CD14-positive monocyte (primary cell): ENCODE measurements around the gene SNX9. TPM values are rescaled to one million over a fixed set of nuclear protein-coding genes. Genes with fewer than 3 reads are reported as not detected.

ENCODE experiments used
- DNase-seq, 3 donors: peaks; one replicate each; pipeline ENCODE4 v3.0.0-alpha.2; 2011 to 2022
- H2AFZ ChIP-seq: 2 replicates; pipeline ENCODE4 v1.6.0; 2012; ENCODE audit warnings: mild to moderate bottlenecking, low read depth, low read length, inconsistent platforms; ENCODE audit not compliant: insufficient read depth, poor library complexity, severe bottlenecking
- H3K27ac ChIP-seq, 2 donors: 1 replicate in 1 of 2; 2 replicates in 1 of 2; pipeline ENCODE4 v1.5.1; 2012 to 2013; ENCODE audit warnings: low read length in 2 of 2, control low read depth in 1 of 2, inconsistent platforms in 1 of 2, low read depth in 1 of 2, mild to moderate bottlenecking in 1 of 2
- H3K27me3 ChIP-seq, 2 donors: one replicate each; pipeline versions ENCODE4 v1.6.0 to v1.6.1; 2011 to 2013; ENCODE audit warnings: low read length in 2 of 2; ENCODE audit not compliant: control insufficient read depth in 2 of 2, insufficient read depth in 2 of 2
- H3K36me3 ChIP-seq, 2 donors: replicated peaks in 1 of 2; 1 replicate in 1 of 2; 2 replicates in 1 of 2; pipeline versions ENCODE4 v1.5.1 to v1.6.1; 2012 to 2013; ENCODE audit warnings: low read length in 2 of 2, control low read depth in 1 of 2, inconsistent platforms in 1 of 2, mild to moderate bottlenecking in 1 of 2; ENCODE audit not compliant: insufficient read depth in 2 of 2, control insufficient read depth in 1 of 2
- H3K4me1 ChIP-seq, 2 donors: 1 replicate in 1 of 2; 2 replicates in 1 of 2; pipeline versions ENCODE4 v1.5.1 to v1.6.1; 2012 to 2013; ENCODE audit warnings: low read length in 2 of 2, control low read depth in 1 of 2, inconsistent platforms in 1 of 2, mild to moderate bottlenecking in 1 of 2, moderate library complexity in 1 of 2; ENCODE audit not compliant: insufficient read depth in 2 of 2, control insufficient read depth in 1 of 2
- H3K4me2 ChIP-seq: replicated peaks from 2 replicates; pipeline ENCODE3; 2012; ENCODE audit warnings: low read length, moderate library complexity, mild to moderate bottlenecking; ENCODE audit not compliant: poor library complexity, severe bottlenecking; ENCODE audit errors: extremely low read depth
- H3K4me3 ChIP-seq, 3 experiments: fragments of 200-600 bp in 1 of 3; sonication (generic) in 1 of 3; replicated peaks in 1 of 3; 1 replicate in 2 of 3; 2 replicates in 1 of 3; pipeline ENCODE4 v1.5.1; 2011 to 2013; ENCODE audit warnings: low read length in 3 of 3, mild to moderate bottlenecking in 3 of 3, control low read depth in 2 of 3, low read depth in 2 of 3, inconsistent platforms in 1 of 3, moderate library complexity in 1 of 3
- H3K79me2 ChIP-seq: 2 replicates; pipeline ENCODE4 v1.6.0; 2012; ENCODE audit warnings: mild to moderate bottlenecking, control low read depth, inconsistent platforms, low read length, moderate library complexity; ENCODE audit not compliant: insufficient read depth
- H3K9ac ChIP-seq: 2 replicates; pipeline ENCODE4 v1.6.0; 2017; ENCODE audit warnings: low read length, mild to moderate bottlenecking; ENCODE audit not compliant: insufficient read depth, poor library complexity, severe bottlenecking
- H3K9me3 ChIP-seq, 2 donors: replicated peaks in 1 of 2; 1 replicate in 1 of 2; 2 replicates in 1 of 2; pipeline versions ENCODE4 v1.5.1 to v1.6.1; 2012 to 2013; ENCODE audit warnings: low read length in 2 of 2, control low read depth in 1 of 2; ENCODE audit not compliant: control insufficient read depth in 1 of 2, insufficient read depth in 1 of 2
- H4K20me1 ChIP-seq: 2 replicates; pipeline ENCODE4 v1.6.0; 2012; ENCODE audit warnings: mild to moderate bottlenecking, low read length, control low read depth, moderate library complexity; ENCODE audit not compliant: insufficient read depth
- H3K27ac Mint-ChIP-seq, 7 donors: one replicate each; pipeline ENCODE4 v1.8.0; 2020; ENCODE audit warnings: mild to moderate bottlenecking in 7 of 7, mixed read lengths in 7 of 7, moderate library complexity in 6 of 7, inconsistent platforms in 2 of 7
- H3K27me3 Mint-ChIP-seq, 3 donors: one replicate each; pipeline ENCODE4 v1.8.0; 2021 to 2022; ENCODE audit warnings: low read depth in 3 of 3, mild to moderate bottlenecking in 3 of 3, mixed read lengths in 3 of 3, moderate library complexity in 3 of 3, inconsistent platforms in 1 of 3
- H3K36me3 Mint-ChIP-seq, 2 donors: one replicate each; pipeline ENCODE4 v1.8.0; 2020; ENCODE audit warnings: mixed read lengths in 2 of 2, inconsistent platforms in 1 of 2, mild to moderate bottlenecking in 1 of 2
- H3K4me1 Mint-ChIP-seq: one replicate; pipeline ENCODE4 v1.8.0; 2020; ENCODE audit warnings: mild to moderate bottlenecking, mixed read lengths
- H3K4me3 Mint-ChIP-seq, 2 donors: one replicate each; pipeline ENCODE4 v1.8.0; 2020; ENCODE audit warnings: mild to moderate bottlenecking in 2 of 2, mixed read lengths in 2 of 2, moderate library complexity in 1 of 2
- H3K9me3 Mint-ChIP-seq, 7 donors: one replicate each; pipeline ENCODE4 v1.8.0; 2020 to 2022; ENCODE audit warnings: mixed read lengths in 7 of 7, mild to moderate bottlenecking in 6 of 7, moderate library complexity in 6 of 7, inconsistent platforms in 2 of 7
- WGBS: methylation state at CpG from one replicate; pipeline ENCODE4 v1.1.5; 2013; ENCODE audit warnings: missing lambda C conversion rate; ENCODE audit not compliant: insufficient coverage; 5-methylcytosine and 5-hydroxymethylcytosine counted together
- intact Hi-C, 2 donors: fragments of 100-400 bp; cut with micrococcal nuclease; formaldehyde crosslinking; loops; one replicate each; pipeline versions ENCODE4 v1.15.0 to v1.15.1; 2023
- polyA plus RNA-seq, 3 donors: library from polyadenylated mRNA; depleted of rRNA in 1 of 3; unstranded in 2 of 3; stranded (reverse) in 1 of 3; fragments of 300-500 nt in 2 of 3; fragments of >200 nt in 1 of 3; fragmentation: Illumina TruSeq in 2 of 3; gene quantifications; 1 replicate in 2 of 3; 2 replicates in 1 of 3; pipeline ENCODE4 v1.2.3, GENCODE V29; 2012 to 2021
- TF ChIP-seq, protein P1 (sequence below): fragments of 200-600 bp; IDR thresholded peaks from one replicate; pipeline ENCODE4 v1.8.0; 2022; ENCODE audit warnings: antibody characterized with exemption, mild to moderate bottlenecking

The SNX9 gene
- polyA plus RNA-seq, 3 donors: 5.5 to 8.1 (median 7.2) TPM

DNA sequence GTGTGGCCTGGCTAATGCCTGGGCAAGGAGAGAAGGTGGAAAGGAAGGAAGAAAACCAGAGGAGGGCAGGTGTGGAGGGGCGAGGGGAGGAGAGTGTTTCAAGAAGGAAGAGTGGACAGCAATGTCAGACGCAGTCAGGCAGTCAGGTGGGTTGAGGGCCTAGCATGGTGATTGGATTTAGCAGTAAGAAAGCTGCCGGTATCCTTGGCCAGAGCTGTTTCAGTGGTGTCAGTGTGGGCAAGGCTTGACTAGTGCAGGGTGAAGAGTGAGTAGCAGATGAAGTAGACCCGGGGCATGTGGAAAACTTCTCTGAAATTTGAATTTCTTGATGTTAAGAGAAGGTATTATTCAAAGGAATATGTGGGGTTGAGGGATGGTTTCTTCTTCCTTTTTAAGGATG is 27.0 kb downstream of the SNX9 start:
- Histone ChIP-seq H4K20me1 (peaks cover 54% of the 10 kb centered on the region), H3K27me3 (no peaks in the 10 kb centered on the region), H3K9me3 (peaks cover 6 to 21% of the 10 kb centered on the region in 2 donors), H3K9ac (no peak overlapping the region), H3K27ac (no peak overlapping the region), H3K79me2 (peaks cover 17% of the 10 kb centered on the region), H3K36me3 (no peaks in the 10 kb centered on the region), H2AFZ (no peak overlapping the region), H3K4me3 (no peak overlapping the region), H3K4me1 (peaks cover 14% of the 10 kb centered on the region in 2 donors), H3K4me2 (no peak overlapping the region)
- Mint-ChIP-seq H3K9me3 (peaks cover 11 to 30% (median 22%) of the 10 kb centered on the region in 7 donors), H3K36me3 (peaks cover 3% of the 10 kb centered on the region in 2 donors), H3K27me3 (peaks cover 0 to 6% (median 0%) of the 10 kb centered on the region in 3 donors), H3K4me3 (no peak overlapping the region), H3K27ac (peak overlapping the region in 3 of 7 donors; percentile 0 to 26 (median 2)), H3K4me1 (peaks cover 19% of the 10 kb centered on the region)
- intact Hi-C loops: no loop called here
- WGBS: 96% methylated on average over 4 of the region's 4 CpGs
- TF ChIP-seq, protein P1, sequence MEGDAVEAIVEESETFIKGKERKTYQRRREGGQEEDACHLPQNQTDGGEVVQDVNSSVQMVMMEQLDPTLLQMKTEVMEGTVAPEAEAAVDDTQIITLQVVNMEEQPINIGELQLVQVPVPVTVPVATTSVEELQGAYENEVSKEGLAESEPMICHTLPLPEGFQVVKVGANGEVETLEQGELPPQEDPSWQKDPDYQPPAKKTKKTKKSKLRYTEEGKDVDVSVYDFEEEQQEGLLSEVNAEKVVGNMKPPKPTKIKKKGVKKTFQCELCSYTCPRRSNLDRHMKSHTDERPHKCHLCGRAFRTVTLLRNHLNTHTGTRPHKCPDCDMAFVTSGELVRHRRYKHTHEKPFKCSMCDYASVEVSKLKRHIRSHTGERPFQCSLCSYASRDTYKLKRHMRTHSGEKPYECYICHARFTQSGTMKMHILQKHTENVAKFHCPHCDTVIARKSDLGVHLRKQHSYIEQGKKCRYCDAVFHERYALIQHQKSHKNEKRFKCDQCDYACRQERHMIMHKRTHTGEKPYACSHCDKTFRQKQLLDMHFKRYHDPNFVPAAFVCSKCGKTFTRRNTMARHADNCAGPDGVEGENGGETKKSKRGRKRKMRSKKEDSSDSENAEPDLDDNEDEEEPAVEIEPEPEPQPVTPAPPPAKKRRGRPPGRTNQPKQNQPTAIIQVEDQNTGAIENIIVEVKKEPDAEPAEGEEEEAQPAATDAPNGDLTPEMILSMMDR: no peak
- no peak for DNase-seq

DNA sequence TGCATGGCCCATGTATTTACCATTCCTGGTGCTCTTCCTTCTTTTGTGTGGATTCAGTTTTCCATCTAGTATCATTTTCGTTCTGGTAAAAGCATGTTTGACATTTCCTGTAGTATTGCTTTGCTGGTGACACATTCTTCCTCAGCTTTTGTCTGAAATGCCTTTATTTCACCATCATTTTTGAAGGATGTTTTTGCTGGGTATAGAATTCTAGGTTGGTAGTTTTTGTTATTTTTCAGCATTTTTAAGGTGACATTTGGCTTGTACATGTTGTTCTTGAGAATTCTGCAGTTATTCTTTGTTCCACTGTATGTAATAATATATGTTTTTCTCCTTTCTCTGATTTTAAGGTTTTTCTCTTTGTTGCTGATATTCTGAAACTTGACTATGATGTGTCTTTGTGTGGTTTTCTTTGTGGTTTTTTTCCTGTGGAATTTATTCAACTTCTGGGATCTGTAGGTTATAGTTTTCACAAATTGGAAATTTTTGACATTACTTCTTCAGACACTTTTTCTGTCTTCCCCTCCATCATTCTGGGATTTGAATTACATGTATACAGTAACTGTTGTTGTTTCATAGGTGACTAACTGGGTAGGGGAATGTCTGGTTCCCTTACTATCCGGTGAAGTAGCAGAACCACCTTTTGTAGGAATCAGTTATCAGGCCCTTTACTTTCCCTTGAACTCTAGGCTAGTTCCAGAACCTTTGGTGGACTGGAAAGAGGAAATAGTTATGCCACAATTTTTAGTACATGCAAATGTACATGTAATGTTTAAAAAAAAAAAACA is 30.2 kb downstream of the SNX9 start:
- Mint-ChIP-seq H3K4me3 (no peak overlapping the region), H3K9me3 (peaks cover 11 to 30% (median 25%) of the 10 kb centered on the region in 7 donors), H3K27ac (peak overlapping the region in 1 of 7 donors; percentile 6), H3K27me3 (peaks cover 0 to 6% (median 0%) of the 10 kb centered on the region in 3 donors), H3K36me3 (peaks cover 3 to 5% of the 10 kb centered on the region in 2 donors), H3K4me1 (peaks cover 5% of the 10 kb centered on the region)
- Histone ChIP-seq H3K27me3 (no peaks in the 10 kb centered on the region), H3K4me2 (no peak overlapping the region), H3K9ac (no peak overlapping the region), H3K4me3 (no peak overlapping the region), H3K4me1 (no peaks in the 10 kb centered on the region), H3K79me2 (peaks cover under 1% of the 10 kb centered on the region), H3K36me3 (no peaks in the 10 kb centered on the region), H3K27ac (no peak overlapping the region), H2AFZ (no peak overlapping the region), H3K9me3 (peaks cover 6 to 21% of the 10 kb centered on the region in 2 donors), H4K20me1 (peaks cover 32% of the 10 kb centered on the region)
- WGBS: no CpG with 5 or more reads among the region's 2 CpGs
- peak in 1 of 3 donors; percentile 14 for DNase-seq
- intact Hi-C loops: no loop called here
- TF ChIP-seq, protein P1: no peak
